KMS-11 (cell line): Measurements from ENCODE around the gene STK11IP.

ENCODE experiments used
- H2AFZ ChIP-seq: fragments of 200-600 bp; sonication (generic); 2 replicates; pipeline ENCODE4 v1.6.1; 2016; ENCODE audit warnings: antibody characterized with exemption, mixed run types, low read depth
- H3K27ac ChIP-seq: fragments of 200-600 bp; sonication (generic); 2 replicates; pipeline ENCODE4 v1.6.1; 2016; ENCODE audit warnings: mild to moderate bottlenecking, mixed run types
- H3K27me3 ChIP-seq: fragments of 200-600 bp; sonication (generic); 2 replicates; pipeline ENCODE4 v1.6.1; 2017; ENCODE audit warnings: mild to moderate bottlenecking, low read depth, mixed run types, moderate library complexity; ENCODE audit not compliant: insufficient read depth
- H3K36me3 ChIP-seq: fragments of 200-600 bp; sonication (generic); 2 replicates; pipeline ENCODE4 v1.6.1; 2017; ENCODE audit warnings: mild to moderate bottlenecking, mixed run types; ENCODE audit not compliant: insufficient read depth
- H3K4me1 ChIP-seq: fragments of 200-600 bp; sonication (generic); 2 replicates; pipeline ENCODE4 v1.6.1; 2016; ENCODE audit warnings: mild to moderate bottlenecking, low read depth, mixed run types; ENCODE audit not compliant: poor library complexity, severe bottlenecking
- H3K4me2 ChIP-seq: fragments of 200-600 bp; sonication (generic); 2 replicates; pipeline ENCODE4 v1.7.0; 2016; ENCODE audit warnings: mild to moderate bottlenecking, mixed run types
- H3K4me3 ChIP-seq: fragments of 200-600 bp; sonication (generic); IDR thresholded peaks from 2 replicates; pipeline ENCODE4 v1.6.1; 2017; ENCODE audit warnings: low read depth, low read length, mixed read lengths; ENCODE audit not compliant: insufficient read depth
- H3K79me2 ChIP-seq: fragments of 200-600 bp; sonication (generic); 2 replicates; pipeline ENCODE4 v1.6.1; 2016; ENCODE audit warnings: low read depth, mixed run types; ENCODE audit not compliant: insufficient read depth
- H3K9ac ChIP-seq: fragments of 200-600 bp; sonication (generic); 2 replicates; pipeline ENCODE4 v1.6.1; 2016; ENCODE audit warnings: mild to moderate bottlenecking, mixed run types
- H4K20me1 ChIP-seq: fragments of 200-600 bp; sonication (generic); 2 replicates; pipeline ENCODE4 v1.6.1; 2016; ENCODE audit warnings: mild to moderate bottlenecking, mixed run types; ENCODE audit not compliant: insufficient read depth
- TF ChIP-seq, protein P1 (sequence below): fragments of 200-600 bp; sonication (generic); conservative IDR thresholded peaks from 2 replicates; pipeline ENCODE4 v1.6.1; 2017; ENCODE audit warnings: low read depth, mild to moderate bottlenecking, antibody characterized with exemption, low read length, moderate library complexity, mixed read lengths

STK11IP gene

DNA sequence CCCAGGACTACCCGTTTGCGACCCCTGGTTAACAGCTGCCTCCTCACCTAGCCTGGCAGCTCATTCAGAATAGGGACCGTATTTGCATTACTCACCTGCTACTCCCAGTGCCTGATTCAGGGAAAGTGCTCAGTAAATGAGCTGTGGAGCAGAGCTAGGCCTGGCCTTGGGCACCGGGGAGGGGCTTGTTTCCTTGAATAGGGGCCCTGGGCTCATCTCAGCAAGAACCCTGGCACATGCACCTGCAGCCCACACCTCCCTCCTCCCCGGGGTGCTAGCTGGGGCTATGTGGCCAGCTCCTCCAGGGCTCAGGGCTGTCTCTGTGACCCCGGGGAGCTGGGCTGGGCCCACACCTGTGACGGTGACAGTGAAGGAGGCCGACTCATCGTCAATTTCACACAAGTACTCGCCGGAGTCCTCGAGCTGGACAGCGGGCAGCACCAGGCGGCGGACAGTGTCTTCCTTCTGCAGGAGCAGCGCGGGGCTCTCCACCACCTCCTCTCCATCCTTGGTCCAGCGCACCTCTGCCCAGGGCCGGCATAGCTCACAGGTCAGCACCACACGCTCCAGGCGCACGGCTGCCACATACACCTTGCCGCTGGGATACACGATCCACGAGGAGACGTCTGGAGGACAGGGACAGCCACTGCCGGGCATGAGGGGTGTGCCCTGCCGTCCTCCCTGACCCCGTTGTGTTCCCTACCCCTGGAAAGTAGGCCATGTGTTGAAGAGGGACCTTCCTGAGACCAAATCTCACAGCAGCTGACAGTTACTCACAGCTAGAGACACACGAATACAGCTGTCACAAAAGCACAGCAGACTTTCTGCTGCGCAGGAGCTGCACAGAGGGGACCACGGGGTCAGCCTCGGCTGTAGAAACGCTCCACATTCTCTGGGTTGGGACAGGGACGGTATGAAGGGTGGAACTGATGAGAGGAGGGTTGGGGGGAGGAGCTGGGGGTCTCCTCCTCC, 35.3 kb upstream of the STK11IP start:
- no peak overlapping the region for H3K4me3 ChIP-seq
- H3K27me3 ChIP-seq, result peaks cover 85% of the 10 kb centered on the region
- H2AFZ ChIP-seq, result no peak overlapping the region
- no peaks in the 10 kb centered on the region for H3K4me1 ChIP-seq
- no peaks in the 10 kb centered on the region for H3K36me3 ChIP-seq
- TF ChIP-seq, protein P1, sequence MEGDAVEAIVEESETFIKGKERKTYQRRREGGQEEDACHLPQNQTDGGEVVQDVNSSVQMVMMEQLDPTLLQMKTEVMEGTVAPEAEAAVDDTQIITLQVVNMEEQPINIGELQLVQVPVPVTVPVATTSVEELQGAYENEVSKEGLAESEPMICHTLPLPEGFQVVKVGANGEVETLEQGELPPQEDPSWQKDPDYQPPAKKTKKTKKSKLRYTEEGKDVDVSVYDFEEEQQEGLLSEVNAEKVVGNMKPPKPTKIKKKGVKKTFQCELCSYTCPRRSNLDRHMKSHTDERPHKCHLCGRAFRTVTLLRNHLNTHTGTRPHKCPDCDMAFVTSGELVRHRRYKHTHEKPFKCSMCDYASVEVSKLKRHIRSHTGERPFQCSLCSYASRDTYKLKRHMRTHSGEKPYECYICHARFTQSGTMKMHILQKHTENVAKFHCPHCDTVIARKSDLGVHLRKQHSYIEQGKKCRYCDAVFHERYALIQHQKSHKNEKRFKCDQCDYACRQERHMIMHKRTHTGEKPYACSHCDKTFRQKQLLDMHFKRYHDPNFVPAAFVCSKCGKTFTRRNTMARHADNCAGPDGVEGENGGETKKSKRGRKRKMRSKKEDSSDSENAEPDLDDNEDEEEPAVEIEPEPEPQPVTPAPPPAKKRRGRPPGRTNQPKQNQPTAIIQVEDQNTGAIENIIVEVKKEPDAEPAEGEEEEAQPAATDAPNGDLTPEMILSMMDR, result no peak
- no peak overlapping the region for H3K27ac ChIP-seq
- H4K20me1 ChIP-seq, result no peaks in the 10 kb centered on the region
- no peak overlapping the region for H3K4me2 ChIP-seq
- H3K79me2 ChIP-seq, result no peaks in the 10 kb centered on the region
- H3K9ac ChIP-seq, result no peak overlapping the region

DNA sequence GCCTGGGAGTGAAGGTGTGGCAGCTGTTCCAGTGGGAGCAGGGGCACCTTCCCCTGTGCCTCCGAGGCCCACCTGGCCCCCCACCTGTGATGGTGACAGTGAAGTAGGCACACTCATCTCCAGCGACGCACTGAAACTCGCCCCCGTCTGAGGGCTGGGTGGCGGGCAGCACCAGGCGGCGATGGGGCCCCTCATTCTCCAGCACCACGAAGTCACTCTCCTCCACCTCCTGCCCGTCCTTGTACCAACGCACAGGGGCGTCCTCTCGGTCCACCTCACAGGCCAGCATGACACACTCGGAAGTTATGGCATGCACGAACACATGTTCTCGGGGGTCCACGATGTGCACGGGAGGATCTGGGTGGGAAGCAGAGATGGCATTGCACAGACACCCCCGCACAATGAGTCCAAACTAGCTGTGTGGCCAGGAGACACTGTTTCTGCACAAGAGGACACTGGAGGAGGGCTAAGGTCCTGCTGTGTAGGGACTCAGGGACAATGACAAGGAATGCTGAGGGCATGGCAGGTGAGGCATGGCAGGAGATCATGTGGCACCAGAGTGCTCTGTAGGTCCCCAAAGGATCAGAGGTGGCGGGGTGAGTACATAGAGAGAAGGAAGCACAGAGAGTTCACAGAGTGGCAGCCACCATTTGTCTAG, 34.3 kb upstream of the STK11IP start:
- TF ChIP-seq, protein P1, result no peak
- Histone ChIP-seq H3K27me3 (peaks cover 87% of the 10 kb centered on the region), H3K4me2 (no peak overlapping the region), H3K27ac (no peak overlapping the region), H3K9ac (no peak overlapping the region), H3K4me1 (no peaks in the 10 kb centered on the region), H4K20me1 (no peaks in the 10 kb centered on the region), H2AFZ (no peak overlapping the region), H3K36me3 (no peaks in the 10 kb centered on the region), H3K79me2 (no peaks in the 10 kb centered on the region), H3K4me3 (no peak overlapping the region)

DNA sequence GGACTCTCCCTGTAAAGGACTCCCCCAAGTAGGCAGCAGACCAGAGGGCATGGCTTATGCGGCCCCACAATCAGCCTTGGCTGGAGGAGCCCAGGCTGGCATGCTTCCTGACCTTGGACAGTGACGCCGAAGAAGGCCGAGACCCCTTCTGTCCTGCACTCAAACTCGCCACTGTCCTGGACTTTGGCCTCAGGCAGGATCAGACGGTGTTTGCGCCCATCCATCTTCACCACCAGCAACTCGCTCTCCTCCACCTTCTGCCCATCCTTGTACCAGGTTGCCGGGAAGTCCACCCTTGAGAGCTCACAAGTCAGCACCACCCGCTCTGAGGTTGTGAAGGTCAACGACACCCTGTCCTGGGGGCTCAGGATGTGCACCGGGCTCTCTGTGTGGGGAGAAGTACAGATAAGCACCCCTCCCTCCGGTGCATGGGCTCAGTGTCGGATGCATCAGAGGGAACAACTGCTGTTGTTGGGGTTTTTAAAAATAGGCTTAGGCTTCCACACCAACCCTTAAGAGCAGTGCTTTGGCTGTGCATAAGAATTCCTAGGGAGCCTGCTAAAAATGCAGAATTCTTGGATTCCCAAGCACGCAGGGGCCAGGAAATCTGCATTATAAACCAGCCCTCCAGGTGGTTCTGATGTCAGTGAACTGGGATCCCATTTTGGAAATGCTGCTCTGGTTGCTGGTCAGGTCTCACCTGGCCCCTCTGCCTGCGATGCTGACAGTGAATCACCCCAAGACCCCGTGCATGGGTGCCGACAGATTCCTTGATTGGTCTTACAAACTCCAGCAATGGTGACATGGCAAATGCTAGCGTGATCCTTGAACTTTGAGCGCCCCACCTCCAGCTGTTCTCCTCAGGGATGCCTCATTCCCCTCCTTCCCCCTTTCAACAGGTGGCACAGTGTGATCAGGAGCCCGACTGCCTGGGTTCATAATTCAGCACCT, 32.3 kb upstream of the STK11IP start:
- Histone ChIP-seq H2AFZ (no peak overlapping the region), H4K20me1 (no peaks in the 10 kb centered on the region), H3K27ac (no peak overlapping the region), H3K4me2 (no peak overlapping the region), H3K4me1 (no peaks in the 10 kb centered on the region), H3K27me3 (peaks cover 84% of the 10 kb centered on the region), H3K9ac (no peak overlapping the region), H3K36me3 (no peaks in the 10 kb centered on the region), H3K4me3 (no peak overlapping the region), H3K79me2 (no peaks in the 10 kb centered on the region)
- TF ChIP-seq, protein P1, result no peak

DNA sequence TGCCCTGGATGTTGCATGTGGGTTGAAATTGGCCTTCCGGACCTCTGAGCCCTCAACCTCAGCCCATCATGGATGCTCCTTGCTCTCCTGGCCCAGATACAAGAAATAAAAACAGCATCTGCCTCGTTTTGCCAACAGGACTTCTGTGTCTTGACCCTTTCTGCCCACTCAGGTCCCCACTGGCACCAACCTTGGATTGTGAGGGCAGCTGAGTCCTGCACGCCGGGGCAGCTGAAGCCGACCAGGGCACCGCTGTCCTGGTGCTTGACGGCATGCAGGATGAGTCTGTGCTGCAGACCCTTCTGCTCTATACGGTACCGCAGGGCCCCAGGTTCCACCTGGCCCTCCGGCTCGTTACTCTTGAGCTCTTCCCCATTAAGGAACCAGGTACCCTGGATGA, 31.0 kb upstream of the STK11IP start:
- H2AFZ ChIP-seq, result no peak overlapping the region
- TF ChIP-seq, protein P1, result no peak
- no peaks in the 10 kb centered on the region for H4K20me1 ChIP-seq
- no peak overlapping the region for H3K4me3 ChIP-seq
- H3K36me3 ChIP-seq, result no peaks in the 10 kb centered on the region
- H3K4me2 ChIP-seq, result no peak overlapping the region
- H3K27ac ChIP-seq, result no peak overlapping the region
- no peaks in the 10 kb centered on the region for H3K79me2 ChIP-seq
- no peak overlapping the region for H3K9ac ChIP-seq
- H3K27me3 ChIP-seq, result peaks cover 80% of the 10 kb centered on the region
- H3K4me1 ChIP-seq, result no peaks in the 10 kb centered on the region
